Sigmoid colon (tissue), 7 donors: ENCODE data around the gene EFNA4. TPM values are rescaled to one million over a fixed set of nuclear protein-coding genes. Genes with fewer than 3 reads are reported as not detected.

Experiments
- DNase-seq: peaks from one replicate; pipeline ENCODE4 v3.0.0-alpha.2; 2019
- H3K27ac ChIP-seq, 4 donors: fragments of 200-600 bp; sonication (generic); one replicate each; pipeline ENCODE4 v1.5.1; 2016 to 2019; ENCODE audit warnings: mild to moderate bottlenecking in 1 of 4
- H3K27me3 ChIP-seq, 3 donors: fragments of 200-600 bp; sonication (generic); one replicate each; pipeline ENCODE4 v1.5.1; 2019; ENCODE audit warnings: mild to moderate bottlenecking in 1 of 3
- H3K36me3 ChIP-seq, 4 donors: fragments of 200-600 bp; sonication (generic); one replicate each; pipeline ENCODE4 v1.5.1; 2016 to 2019
- H3K4me1 ChIP-seq, 4 donors: fragments of 200-600 bp; sonication (generic); one replicate each; pipeline ENCODE4 v1.5.1; 2017 to 2019
- H3K4me3 ChIP-seq, 4 donors: fragments of 200-600 bp; sonication (generic); one replicate each; pipeline ENCODE4 v1.5.1; 2017 to 2019; ENCODE audit warnings: mild to moderate bottlenecking in 2 of 4, moderate library complexity in 1 of 4
- H3K9me3 ChIP-seq, 4 donors: fragments of 200-600 bp in 3 of 4; sonication (generic) in 3 of 4; one replicate each; pipeline versions ENCODE4 v1.5.1 to v1.6.1; 2013 to 2019
- CTCF ChIP-seq, 4 experiments: fragments of 450-650 bp in 3 of 4; fragments of 200-600 bp in 1 of 4; IDR thresholded peaks; one replicate each; pipeline ENCODE4 v1.5.1; 2016 to 2019; ENCODE audit warnings: antibody characterized with exemption in 4 of 4, mild to moderate bottlenecking in 3 of 4, moderate library complexity in 2 of 4
- EP300 ChIP-seq, 4 donors: sonication (generic); formaldehyde crosslinking; IDR thresholded peaks; one replicate each; pipeline ENCODE4 v1.6.1; 2017; ENCODE audit warnings: antibody characterized with exemption in 4 of 4
- POLR2A ChIP-seq, 2 donors: fragments of 450-650 bp; IDR thresholded peaks; one replicate each; pipeline ENCODE4 v1.6.1; 2016; ENCODE audit warnings: antibody characterized with exemption in 2 of 2, mild to moderate bottlenecking in 2 of 2, moderate library complexity in 2 of 2
- POLR2AphosphoS5 ChIP-seq, 4 donors: sonication (generic); formaldehyde crosslinking; IDR thresholded peaks; one replicate each; pipeline ENCODE4 v1.6.1; 2017; ENCODE audit warnings: antibody characterized with exemption in 4 of 4
- WGBS, 2 donors: extraction: QIAGEN DNeasy Blood & Tissue Kit; methylation state at CpG; one replicate each; pipeline ENCODE4 v1.1.7; 2013; 5-methylcytosine and 5-hydroxymethylcytosine counted together
- intact Hi-C: fragments of 100-400 bp; cut with DNase I; formaldehyde crosslinking; loops from one replicate; pipeline ENCODE4 v1.15.1; 2023
- polyA plus RNA-seq, 3 donors: library from polyadenylated mRNA; stranded (reverse); fragments of 200-250 nt; gene quantifications; one replicate each; pipeline ENCODE4 v1.2.3, GENCODE V29; 2013
- total RNA-seq, 4 donors: library from RNA; depleted of rRNA; stranded (reverse); fragments of >200 nt; gene quantifications; one replicate each; pipeline ENCODE4 v1.1.0, GENCODE V29; 2016
- donor health status: healthy with polysubstance abuse.
- donor health status: Bipolar disorder and iron deficiency.
- donor health status: healthy.

EFNA4 gene
- total and polyA plus RNA-seq, 7 donors = 1.6 to 22.2 (median 5.0) TPM

DNA sequence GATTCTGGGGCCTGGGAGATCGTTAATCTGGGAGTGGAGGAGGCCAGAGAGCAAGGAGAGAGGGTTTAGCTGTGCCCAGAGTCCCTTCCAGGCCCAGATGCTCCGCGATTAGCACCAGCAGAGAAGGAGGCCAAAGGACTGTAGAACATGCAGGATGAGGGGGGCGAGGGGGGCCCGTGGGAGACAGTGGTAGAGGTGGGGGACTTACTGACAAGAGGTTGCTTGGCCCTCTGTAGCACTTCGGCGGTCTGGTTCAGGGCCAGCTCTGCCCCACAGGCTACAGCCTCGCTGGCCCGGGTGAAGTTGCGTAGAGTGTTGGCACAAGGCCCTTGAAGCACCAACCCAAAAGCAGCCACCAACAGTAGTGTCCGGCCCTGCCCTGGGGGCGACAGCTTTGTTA lies 30.7 kb upstream of the EFNA4 start:
- intact Hi-C loops = no loop called here
- Histone ChIP-seq H3K4me3 (no peak overlapping the region), H3K36me3 (no peaks in the 10 kb centered on the region), H3K27ac (no peak overlapping the region), H3K4me1 (no peaks in the 10 kb centered on the region), H3K9me3 (no peaks in the 10 kb centered on the region), H3K27me3 (no peaks in the 10 kb centered on the region)
- TF ChIP-seq POLR2A (IDR thresholded peaks at IDR 0.05) = no peak
- TF ChIP-seq POLR2AphosphoS5 (IDR thresholded peaks at IDR 0.05) = no peak
- TF ChIP-seq CTCF (IDR thresholded peaks at IDR 0.05) = no peak
- no peak for TF ChIP-seq EP300 (IDR thresholded peaks at IDR 0.05)
- no peak for DNase-seq
- 92% methylated on average over 12 of the region's 12 CpGs for WGBS, 2 donors

DNA sequence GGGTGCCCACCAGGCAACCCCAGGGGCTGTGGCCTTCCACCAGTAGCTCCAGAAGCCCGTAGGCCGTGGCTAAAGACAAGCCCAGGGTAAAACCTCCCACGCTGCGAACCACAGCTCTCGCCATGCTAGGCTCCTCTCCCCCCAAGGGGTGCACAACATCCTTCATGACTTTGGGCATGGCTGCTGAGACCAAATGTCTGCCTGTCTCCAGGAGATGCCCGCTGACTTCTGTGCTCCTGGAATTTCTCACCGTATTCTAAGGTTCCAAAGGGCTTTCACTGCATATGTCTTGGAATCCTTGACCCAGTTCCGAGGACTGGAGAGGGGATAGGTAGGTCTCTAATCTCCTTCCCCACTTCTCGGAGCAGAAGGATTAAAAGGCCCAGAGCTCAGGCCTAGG lies 30.0 kb upstream of the EFNA4 start, which contains the start of the genes DCST1 and DCST2:
Gene DCST1 (plus strand): TSS at position 301 of the 400 bp plus-strand sequence. CDS start 213 bp downstream, outside the sequence.
Gene DCST2 (minus strand): TSS at position 258 of the 400 bp plus-strand sequence. CDS start 80 bp downstream, at position 178.
- intact Hi-C loops = no loop called here
- WGBS, 2 donors = 95 to 96% methylated on average over 9 of the region's 9 CpGs
- no peak within 1 kb of the TSS for H3K4me3 ChIP-seq
- no peaks in the 10 kb centered on the region for H3K9me3 ChIP-seq
- peaks cover 0 to under 1% (median 0%) of the 10 kb centered on the region in 4 donors for H3K4me1 ChIP-seq
- no peak for TF ChIP-seq EP300 (IDR thresholded peaks at IDR 0.05)
- TF ChIP-seq CTCF (IDR thresholded peaks at IDR 0.05) = no peak
- TF ChIP-seq POLR2A (IDR thresholded peaks at IDR 0.05) = no peak
- TF ChIP-seq POLR2AphosphoS5 (IDR thresholded peaks at IDR 0.05) = no peak
- H3K27me3 ChIP-seq = no peaks in the 10 kb centered on the region
- no peak for DNase-seq
- no peak within 1 kb of the TSS for H3K27ac ChIP-seq
- no peaks in the 10 kb centered on the region for H3K36me3 ChIP-seq

GRCh38 chr1:155034318-155035208 lies 29.0 kb upstream of the EFNA4 start:
- H3K4me1 ChIP-seq = peaks cover 0 to 5% (median 0%) of the 10 kb centered on the region in 4 donors
- H3K4me3 ChIP-seq = no peak overlapping the region
- WGBS, 2 donors = 87 to 89% methylated on average over 20 of the region's 20 CpGs
- H3K9me3 ChIP-seq = no peaks in the 10 kb centered on the region
- no peak overlapping the region for H3K27ac ChIP-seq
- no peak for DNase-seq
- H3K36me3 ChIP-seq = no peaks in the 10 kb centered on the region
- TF ChIP-seq CTCF (IDR thresholded peaks at IDR 0.05) (no peak), POLR2AphosphoS5 (IDR thresholded peaks at IDR 0.05) (no peak), POLR2A (IDR thresholded peaks at IDR 0.05) (no peak), EP300 (IDR thresholded peaks at IDR 0.05) (no peak)
- H3K27me3 ChIP-seq = no peaks in the 10 kb centered on the region
- intact Hi-C loops = no loop called here

DNA sequence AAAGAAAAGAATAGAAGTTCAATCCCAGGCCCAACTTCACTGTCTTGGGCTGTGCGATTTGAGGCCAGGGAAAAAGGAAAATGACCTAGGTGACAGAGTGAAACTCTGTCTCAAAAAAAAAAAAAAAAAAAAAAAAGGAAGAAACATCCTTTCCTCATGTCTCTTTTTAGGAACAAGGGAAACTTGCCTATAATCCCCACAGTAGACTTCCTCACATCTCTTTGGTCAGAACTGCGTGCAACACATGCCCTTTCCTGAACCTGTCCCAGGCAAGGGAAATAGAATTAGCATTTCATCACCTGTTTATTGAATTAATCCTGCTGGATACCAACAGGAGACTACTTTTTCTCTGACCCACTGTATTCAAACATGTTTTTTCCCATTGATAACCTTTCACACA lies 27.6 kb upstream of the EFNA4 start:
- Histone ChIP-seq H3K4me3 (no peak overlapping the region), H3K9me3 (no peaks in the 10 kb centered on the region), H3K4me1 (peaks cover 0 to 5% (median 0%) of the 10 kb centered on the region in 4 donors), H3K36me3 (no peaks in the 10 kb centered on the region), H3K27me3 (no peaks in the 10 kb centered on the region), H3K27ac (no peak overlapping the region)
- WGBS, 2 donors = 83 to 93% methylated on average over 2 of the region's 2 CpGs
- no peak for DNase-seq
- TF ChIP-seq EP300 (IDR thresholded peaks at IDR 0.05) (no peak), POLR2A (IDR thresholded peaks at IDR 0.05) (no peak), CTCF (IDR thresholded peaks at IDR 0.05) (no peak), POLR2AphosphoS5 (IDR thresholded peaks at IDR 0.05) (no peak)
- intact Hi-C loops = no loop called here
